GM18511 (cell line): ENCODE results near the gene VGLL3.
A peak's percentile ranks its signal among the peaks of the same experiment; 100 is the strongest.
"Not testable (repeated sequence)": the region's sequence is repeated elsewhere in the genome, so short reads cannot be mapped to it uniquely, and the experiment has no call there.

ENCODE experiments used
- ATAC-seq: cut with Tn5 transposase; IDR thresholded peaks from one replicate; pipeline ENCODE4 v1.9.1; 2021; ENCODE audit warnings: mild to moderate bottlenecking, moderate library complexity; ENCODE audit not compliant: unreplicated experiment

Gene VGLL3

DNA sequence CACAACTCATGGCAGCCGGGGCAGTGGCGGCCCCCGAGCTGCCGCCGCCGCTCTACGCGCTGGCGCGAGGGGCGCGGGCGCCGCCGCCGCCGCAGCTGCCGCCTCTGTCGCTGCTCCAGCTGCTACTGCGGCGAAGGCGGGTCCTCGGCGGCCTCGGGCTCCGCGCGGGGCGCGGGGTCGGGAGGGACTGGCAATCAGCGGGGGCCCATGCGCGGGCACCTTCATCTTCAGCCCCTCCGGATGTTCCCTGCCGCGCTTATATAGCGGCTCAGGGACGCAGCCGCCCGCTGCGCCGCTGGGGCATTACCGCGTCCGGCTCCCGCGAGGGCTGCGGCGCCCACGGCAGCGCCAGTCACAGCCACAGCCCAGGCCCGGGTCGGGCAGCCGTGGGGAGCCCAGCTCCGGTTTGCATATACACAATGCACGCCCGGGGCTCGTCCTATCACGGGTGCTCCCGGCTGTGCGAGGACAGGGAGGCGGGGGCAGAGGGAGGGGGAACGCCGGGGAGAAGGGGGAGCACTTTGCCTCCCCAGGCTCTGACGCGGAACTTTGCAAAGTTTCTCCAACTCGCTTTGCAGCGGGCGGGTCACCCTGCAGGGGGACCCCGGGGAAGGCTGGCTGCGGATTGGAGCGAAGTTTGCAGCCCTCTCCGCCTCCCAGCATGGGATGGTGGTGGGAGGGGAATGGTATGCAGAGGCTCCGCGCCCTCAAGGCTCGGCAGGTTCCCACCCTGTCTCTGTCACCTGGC, at the start of gene VGLL3:
TSS of gene VGLL3 (minus strand) at position 416 of the 748 bp plus-strand sequence. CDS start at position 10, 406 bp downstream.
- peak; percentile 62 for ATAC-seq

DNA sequence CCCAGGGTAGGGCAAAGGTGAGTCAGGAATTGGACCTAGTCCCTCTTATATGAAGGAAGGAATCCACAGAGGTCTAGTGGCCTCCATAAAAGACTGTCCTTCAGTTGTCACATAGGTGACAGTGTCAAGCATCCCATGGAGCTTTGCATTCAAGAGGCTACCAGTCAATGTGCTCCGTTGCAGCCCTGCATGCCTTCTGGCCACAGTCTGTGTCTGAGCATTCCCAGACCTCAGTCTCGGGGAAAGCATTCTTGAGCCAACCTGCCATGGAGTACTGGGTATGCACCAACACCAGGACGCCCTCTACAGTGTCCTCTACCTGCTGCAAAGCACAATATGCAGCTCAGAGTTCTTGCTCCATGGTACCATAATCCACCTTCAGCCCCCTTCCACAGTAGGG, 46.7 kb upstream of the VGLL3 start:
- ATAC-seq, result no peak

DNA sequence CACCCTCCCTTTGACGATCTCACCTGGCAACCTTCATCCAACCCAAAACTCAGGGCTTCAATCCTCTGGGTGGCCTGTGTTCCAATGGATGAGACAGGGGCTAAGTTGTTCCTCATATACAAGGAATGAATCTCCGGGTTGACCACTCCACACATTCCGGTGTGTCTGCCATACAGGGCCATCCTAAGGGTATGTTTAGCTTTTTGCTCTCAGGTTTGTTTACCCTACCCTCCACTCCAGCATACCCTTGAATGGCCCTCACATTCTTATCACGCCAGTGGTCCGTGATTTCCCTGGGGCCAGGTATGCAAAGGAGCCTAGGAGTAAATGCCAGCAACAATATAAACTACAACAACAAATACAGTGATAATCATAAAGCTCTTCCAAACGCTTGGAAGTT, 45.7 kb upstream of the VGLL3 start:
- no peak for ATAC-seq

DNA sequence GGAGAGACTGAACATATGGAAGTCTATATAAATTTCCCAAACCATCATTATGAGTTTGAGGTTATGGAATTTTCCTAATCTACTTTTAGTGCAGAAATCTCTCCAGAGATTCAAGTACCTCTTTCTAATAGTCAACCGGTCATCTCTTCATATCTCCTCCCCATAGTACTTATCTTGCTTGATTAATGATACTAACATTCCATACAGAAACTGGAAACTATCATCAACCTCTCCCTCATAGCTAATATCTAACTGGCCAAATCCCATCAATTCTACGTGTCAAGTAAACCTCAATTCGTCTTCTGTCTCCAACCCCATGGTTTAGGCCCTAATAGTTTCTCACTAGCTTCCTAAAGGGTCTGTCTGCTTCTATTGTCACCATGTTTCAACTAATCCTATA, 44.4 kb upstream of the VGLL3 start:
- ATAC-seq, result no peak

GRCh38 chr3:87033205-87033604, 42.3 kb upstream of the VGLL3 start:
- ATAC-seq, result no peak

GRCh38 chr3:87025661-87026645, 35.0 kb upstream of the VGLL3 start:
- ATAC-seq, result no peak

DNA sequence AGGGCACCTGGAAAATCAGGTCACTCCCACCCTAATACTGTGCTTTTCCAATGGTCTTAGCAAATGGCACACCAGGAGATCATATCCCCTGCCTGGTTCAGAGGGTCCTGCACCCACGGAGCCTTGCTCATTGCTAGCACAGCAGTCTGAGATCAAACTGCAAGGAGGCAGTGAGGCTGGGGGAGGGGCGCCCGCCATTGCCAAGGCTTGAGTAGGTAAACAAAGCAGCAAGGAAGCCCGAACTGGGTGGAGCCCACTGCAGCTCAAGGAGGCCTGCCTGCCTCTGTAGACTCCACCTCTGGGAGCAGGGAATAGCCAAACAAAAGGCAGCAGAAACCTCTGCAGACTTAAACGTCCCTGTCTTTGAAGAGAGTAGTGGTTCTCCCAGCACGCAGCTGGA, 26.4 kb upstream of the VGLL3 start:
- not testable (repeated sequence) for ATAC-seq

DNA sequence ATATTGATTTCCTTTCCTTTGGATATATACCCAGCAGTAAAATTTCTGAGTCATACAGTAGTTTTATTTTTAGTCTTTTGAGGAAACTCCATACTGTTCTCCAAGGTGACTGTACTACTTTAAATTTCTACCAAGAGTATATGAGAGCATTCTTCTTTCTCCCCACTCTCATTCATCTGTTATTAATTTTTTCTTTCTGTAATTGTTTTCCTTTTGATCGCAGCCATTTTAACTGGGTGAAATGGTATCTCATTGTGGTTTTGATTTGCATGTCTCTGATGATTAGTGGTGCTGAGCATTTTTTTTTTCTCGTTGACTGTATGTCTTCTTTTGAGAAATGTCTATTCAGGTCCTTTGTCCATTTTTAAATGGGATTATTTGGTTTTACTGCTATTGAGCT, 18.3 kb upstream of the VGLL3 start:
- ATAC-seq, result no peak

DNA sequence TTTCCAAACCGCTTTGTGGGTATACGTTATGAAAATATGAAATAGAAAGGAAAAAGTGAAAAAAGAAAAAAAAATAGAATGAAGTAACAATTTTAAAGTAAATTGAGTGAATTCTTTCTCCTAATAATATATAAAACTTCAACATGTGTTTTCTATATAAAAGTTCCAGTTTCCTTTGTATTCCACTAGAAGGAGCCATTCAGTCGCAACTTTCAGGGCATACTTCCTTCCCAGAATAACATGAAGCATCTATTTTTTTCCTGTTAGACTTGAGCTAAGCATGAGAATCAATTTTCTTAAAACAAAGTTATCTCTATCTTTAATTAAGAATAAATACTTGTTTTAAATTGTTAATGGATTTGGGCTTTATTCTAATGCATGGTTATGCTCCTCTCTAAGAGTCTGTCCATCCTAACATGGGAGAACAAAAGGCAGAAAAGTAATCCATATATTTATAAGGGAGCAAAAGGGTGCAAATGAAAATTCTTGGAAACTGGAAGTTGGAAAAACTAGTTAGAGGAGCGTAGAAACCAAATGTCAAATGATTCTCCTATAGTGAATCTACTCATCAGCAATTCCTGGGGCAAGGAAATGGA, 16.0 kb upstream of the VGLL3 start:
- no peak for ATAC-seq

- no peak for ATAC-seq
Measured at GRCh38 chr3:87004883-87005282, 13.9 kb upstream of the VGLL3 start.

- no peak for ATAC-seq
Measured at GRCh38 chr3:87002346-87002745, 11.4 kb upstream of the VGLL3 start.

DNA sequence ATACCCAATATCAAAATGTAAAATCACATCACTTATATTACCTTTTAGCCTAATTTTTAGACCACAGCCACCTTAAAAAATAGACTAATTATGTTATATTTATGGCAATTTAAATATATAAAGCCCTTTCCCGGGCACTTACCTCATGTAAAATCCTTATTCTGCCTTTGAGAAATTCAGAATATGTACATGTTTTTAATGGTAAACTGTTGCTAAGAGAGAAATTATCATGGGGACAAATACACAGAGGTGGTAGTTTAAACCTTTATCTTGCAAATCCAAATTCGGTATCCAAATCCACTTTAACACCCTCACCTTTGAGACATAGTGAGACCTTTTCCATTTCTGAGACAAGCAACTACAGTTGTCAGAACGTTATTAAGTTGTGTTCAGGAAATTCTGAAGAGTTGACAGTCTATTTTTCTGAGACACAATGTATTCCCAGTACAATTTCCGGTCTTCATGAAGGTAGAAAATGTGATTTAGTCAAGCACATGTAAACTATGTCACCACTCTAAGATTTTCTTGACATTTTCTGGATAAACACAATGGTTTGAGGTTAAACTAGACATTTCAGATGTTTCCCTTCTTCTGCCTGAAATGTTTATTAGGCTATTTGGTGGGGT, 10.6 kb upstream of the VGLL3 start:
- ATAC-seq, result no peak

DNA sequence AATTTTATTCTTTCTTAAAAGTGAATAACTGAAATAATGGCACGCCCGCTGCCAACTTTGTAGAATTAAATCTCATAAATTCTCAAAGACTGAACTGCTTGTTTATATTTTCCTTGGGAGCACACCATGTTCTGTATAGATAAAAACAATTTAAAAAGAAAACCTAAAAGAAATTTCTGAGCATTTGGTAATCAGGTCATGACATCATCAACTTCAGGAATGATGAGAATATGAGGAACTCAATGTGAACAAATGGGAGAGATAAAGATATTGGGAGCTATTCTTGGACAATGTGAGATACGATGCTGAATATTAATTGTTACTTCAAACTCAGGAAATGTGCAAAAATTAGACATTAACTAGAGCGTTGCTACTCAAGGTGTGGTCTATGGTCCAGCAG, 10.0 kb upstream of the VGLL3 start:
- no peak for ATAC-seq

DNA sequence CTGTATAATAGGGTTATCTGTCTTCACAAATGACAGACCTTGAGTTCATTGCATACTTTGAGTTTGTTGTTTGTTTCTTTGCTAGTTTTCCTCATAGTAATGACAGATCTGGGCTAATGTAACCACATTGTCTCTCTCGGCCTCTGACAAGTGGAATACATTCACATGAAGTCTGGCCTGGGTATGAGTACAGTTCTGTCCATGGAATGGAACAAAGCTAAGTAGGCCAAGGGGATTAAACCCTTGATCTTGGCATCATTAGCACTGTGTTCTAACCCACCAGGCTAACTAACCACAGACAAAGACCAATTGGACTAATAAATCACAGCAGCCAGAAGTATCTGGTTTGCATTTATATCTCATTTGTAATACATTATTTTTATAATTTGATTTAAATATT, 7.6 kb upstream of the VGLL3 start:
- ATAC-seq, result no peak

- no peak for ATAC-seq
Measured at GRCh38 chr3:86996261-86996955, 5.5 kb upstream of the VGLL3 start.

DNA sequence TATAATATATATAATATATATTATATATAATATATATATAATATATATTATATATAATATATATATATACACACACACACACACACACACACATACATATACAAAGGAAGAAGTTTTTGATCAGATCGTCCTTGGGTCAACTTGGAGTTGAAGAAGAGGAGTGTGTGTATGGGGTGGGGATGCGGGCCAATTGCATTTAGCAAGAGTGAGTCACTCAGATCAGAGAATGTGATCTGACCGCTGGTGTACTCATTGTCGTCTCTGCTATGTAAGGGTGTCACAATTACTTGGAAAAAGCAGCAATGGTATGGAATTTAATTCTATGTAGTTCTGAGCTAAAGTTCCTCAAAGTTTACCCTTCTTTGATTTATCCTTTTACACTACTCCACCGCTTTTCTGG, 4.6 kb upstream of the VGLL3 start:
- no peak for ATAC-seq

DNA sequence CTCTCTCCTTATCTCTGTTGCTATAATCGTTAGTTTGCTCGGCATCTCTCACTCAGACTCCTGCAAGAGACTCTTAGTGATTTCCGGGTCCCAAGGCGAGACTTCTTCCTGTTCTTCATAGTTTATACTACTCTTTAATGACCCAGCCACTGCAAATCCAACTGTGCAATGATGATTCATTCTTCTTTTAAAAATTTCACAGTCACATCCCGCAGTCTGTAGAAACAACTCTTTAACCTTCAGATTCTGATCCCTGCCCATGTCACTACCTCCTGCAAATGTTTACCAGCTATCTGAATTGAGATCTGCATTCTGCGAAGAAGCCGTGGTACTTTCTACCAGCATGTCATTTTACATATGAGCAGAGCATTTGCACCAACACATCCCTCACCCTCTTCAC, 2.8 kb upstream of the VGLL3 start:
- no peak for ATAC-seq

- ATAC-seq, result no peak
Measured at GRCh38 chr3:86991840-86992435, 989 bp upstream of the VGLL3 start.

GRCh38 chr3:86991482-86991815, 500 bp upstream of the VGLL3 start:
- ATAC-seq, result peak; percentile 6

- peak; percentile 33 for ATAC-seq
Measured at GRCh38 chr3:86990012-86990733, 776 bp downstream of the VGLL3 start.
